GM12878 (cell line): Measurements from ENCODE around the gene HMGB2. TPM values are rescaled to one million over a fixed set of nuclear protein-coding genes. Genes with fewer than 3 reads are reported as not detected.

Experiments
- BMI1 ChIP-seq: fragments of 450-650 bp; IDR thresholded peaks from 2 replicates; pipeline ENCODE4 v1.6.1; 2016; ENCODE audit warnings: mild to moderate bottlenecking, moderate library complexity, borderline replicate concordance
- CBFB ChIP-seq: IDR thresholded peaks from 2 replicates; pipeline ENCODE4 v1.6.1; 2016; ENCODE audit warnings: antibody characterized with exemption, low read depth
- GABPA ChIP-seq: IDR thresholded peaks from 2 replicates; pipeline ENCODE4 v1.6.1; 2014; ENCODE audit warnings: antibody characterized with exemption, low read depth, mild to moderate bottlenecking, inconsistent platforms
- HCFC1 ChIP-seq: fragments of 150-350 bp; IDR thresholded peaks from 2 replicates; pipeline ENCODE4 v1.6.1; 2014; ENCODE audit warnings: low read length
- IKZF1 ChIP-seq: fragments of 450-650 bp; conservative IDR thresholded peaks from 2 replicates; pipeline ENCODE4 v1.6.1; 2017; ENCODE audit warnings: antibody characterized with exemption, mild to moderate bottlenecking
- IRF5 ChIP-seq: fragments of 450-650 bp; IDR thresholded peaks from 2 replicates; pipeline ENCODE4 v1.6.1; 2017; ENCODE audit warnings: borderline replicate concordance
- MXI1 ChIP-seq: fragments of 150-350 bp; IDR thresholded peaks from 2 replicates; pipeline ENCODE4 v1.6.1; 2011; ENCODE audit warnings: low read depth, mild to moderate bottlenecking, inconsistent platforms, low read length, improper control_type of control experiment
- NBN ChIP-seq: fragments of 450-650 bp; IDR thresholded peaks from 2 replicates; pipeline ENCODE4 v1.6.1; 2016
- NFIC ChIP-seq: IDR thresholded peaks from 2 replicates; pipeline ENCODE4 v1.6.1; 2012; ENCODE audit warnings: low read depth, mild to moderate bottlenecking, inconsistent platforms, low read length, moderate library complexity
- SIN3A ChIP-seq: IDR thresholded peaks from 2 replicates; pipeline ENCODE4 v1.6.1; 2012; ENCODE audit warnings: low read depth, low read length, improper control_type of control experiment
- SREBF1 ChIP-seq: IDR thresholded peaks from 2 replicates; pipeline ENCODE4 v1.6.1; 2012; ENCODE audit warnings: mild to moderate bottlenecking, low read length
- SUPT20H ChIP-seq: IDR thresholded peaks from 2 replicates; pipeline ENCODE4 v1.6.1; 2011; ENCODE audit warnings: low read depth, mild to moderate bottlenecking, low read length, moderate library complexity, borderline replicate concordance; ENCODE audit not compliant: control insufficient read depth
- TBL1XR1 ChIP-seq: IDR thresholded peaks from 2 replicates; pipeline ENCODE4 v1.6.1; 2012; ENCODE audit warnings: low read depth, low read length, improper control_type of control experiment
- USF1 ChIP-seq: IDR thresholded peaks from 2 replicates; pipeline ENCODE4 v1.6.1; 2011; ENCODE audit warnings: borderline replicate concordance, low read depth, mild to moderate bottlenecking, moderate library complexity, mixed read lengths, low read length; ENCODE audit not compliant: insufficient read depth; ENCODE audit errors: extremely low read length
- YBX1 ChIP-seq: fragments of 450-650 bp; IDR thresholded peaks from 2 replicates; pipeline ENCODE4 v1.6.1; 2016; ENCODE audit warnings: antibody characterized with exemption
- ZNF274 ChIP-seq: IDR thresholded peaks from one replicate; pipeline ENCODE4 v1.8.0; 2011; ENCODE audit not compliant: insufficient read length, insufficient read depth
- polyA plus RNA-seq, 11 experiments: library from polyadenylated mRNA; depleted of rRNA in 4 of 11; unstranded in 6 of 11; stranded (reverse) in 5 of 11; fragments of >200 nt; fragmentation: Nextera tagmentation in 4 of 11; fragmentation: Illumina TruSeq in 1 of 11; extraction: Ambion mirVana in 4 of 11; extraction: Trizol in 1 of 11; gene quantifications; 1 replicate in 1 of 11; 2 replicates in 10 of 11; pipeline versions ENCODE4 v1.2.1 to v1.2.3, GENCODE V29; 2011 to 2016; ENCODE audit warnings: inconsistent platforms in 2 of 11, missing spikeins in 2 of 11, low read depth in 1 of 11
- total RNA-seq, 4 experiments: library from RNA; depleted of rRNA in 3 of 4; stranded (reverse); fragments of >200 nt in 3 of 4; fragmentation: Illumina TruSeq in 1 of 4; extraction: Trizol in 1 of 4; gene quantifications; 2 replicates each; pipeline versions ENCODE4 v1.2.1 to v1.2.3, GENCODE V29; 2013 to 2021
- TF ChIP-seq, protein P1 (sequence below): fragments of 450-650 bp; IDR thresholded peaks from 2 replicates; pipeline ENCODE4 v1.6.1; 2017; ENCODE audit warnings: mild to moderate bottlenecking
- TF ChIP-seq, protein P2 (sequence below): IDR thresholded peaks from 2 replicates; pipeline ENCODE4 v1.6.1; 2011; ENCODE audit warnings: mild to moderate bottlenecking, low read depth, low read length, moderate library complexity; ENCODE audit not compliant: insufficient replicate concordance
- TF ChIP-seq, protein P3 (sequence below): IDR thresholded peaks from 2 replicates; pipeline ENCODE4 v1.6.1; 2012; ENCODE audit warnings: low read depth, low read length, improper control_type of control experiment
- TF ChIP-seq, protein P4 (sequence below): fragments of 450-650 bp; conservative IDR thresholded peaks from 2 replicates; pipeline ENCODE4 v1.6.1; 2017; ENCODE audit warnings: mild to moderate bottlenecking, moderate library complexity
- TF ChIP-seq, protein P5 (sequence below): IDR thresholded peaks from 2 replicates; pipeline ENCODE4 v1.6.1; 2012; ENCODE audit warnings: low read length, inconsistent platforms

HMGB2 gene
- total and polyA plus RNA-seq, 10 of the 15 experiments (the other 5 are each of a cell fraction or from before 2014, with no cell fraction given) = 260 to 961 (median 668) TPM

DNA sequence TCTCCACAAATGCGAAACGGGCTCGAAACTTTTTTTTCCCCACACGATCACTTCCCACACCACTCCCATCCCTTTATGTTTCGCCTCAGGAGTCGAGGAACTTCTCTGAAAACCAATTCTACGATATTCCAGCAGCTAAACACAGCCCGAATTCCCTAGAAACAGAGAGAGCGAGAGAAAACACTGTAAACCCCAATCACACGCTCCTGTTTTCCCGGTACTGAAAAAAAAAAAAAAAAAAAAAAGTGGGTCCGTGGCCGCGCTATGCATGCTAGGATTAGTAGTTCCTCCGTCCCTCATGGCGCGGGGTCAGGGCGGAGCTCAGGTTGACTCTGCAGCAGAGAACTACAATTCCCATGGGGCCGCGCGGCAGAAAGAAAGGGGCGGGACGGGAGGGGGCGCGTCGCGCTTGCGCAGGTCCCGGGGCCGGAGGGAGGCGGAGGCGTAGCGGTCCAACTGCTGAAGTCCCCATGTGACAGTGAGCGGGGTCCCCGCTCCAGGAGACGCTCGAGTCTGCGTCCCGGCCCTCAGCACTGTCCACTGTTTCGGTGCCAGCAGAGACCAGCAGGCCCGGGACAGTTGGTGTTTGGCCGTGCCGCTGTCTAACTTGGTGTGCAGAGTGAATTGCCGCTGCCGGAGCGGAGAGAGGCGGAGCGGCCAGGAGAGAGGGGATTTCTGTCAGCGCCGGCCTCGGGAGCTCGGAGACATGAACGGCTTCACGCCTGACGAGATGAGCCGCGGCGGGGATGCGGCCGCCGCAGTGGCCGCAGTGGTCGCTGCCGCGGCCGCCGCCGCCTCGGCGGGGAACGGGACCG is 36.5 kb upstream of the HMGB2 start, which contains the start of gene SAP30 (continued):
- TF ChIP-seq, protein P1, sequence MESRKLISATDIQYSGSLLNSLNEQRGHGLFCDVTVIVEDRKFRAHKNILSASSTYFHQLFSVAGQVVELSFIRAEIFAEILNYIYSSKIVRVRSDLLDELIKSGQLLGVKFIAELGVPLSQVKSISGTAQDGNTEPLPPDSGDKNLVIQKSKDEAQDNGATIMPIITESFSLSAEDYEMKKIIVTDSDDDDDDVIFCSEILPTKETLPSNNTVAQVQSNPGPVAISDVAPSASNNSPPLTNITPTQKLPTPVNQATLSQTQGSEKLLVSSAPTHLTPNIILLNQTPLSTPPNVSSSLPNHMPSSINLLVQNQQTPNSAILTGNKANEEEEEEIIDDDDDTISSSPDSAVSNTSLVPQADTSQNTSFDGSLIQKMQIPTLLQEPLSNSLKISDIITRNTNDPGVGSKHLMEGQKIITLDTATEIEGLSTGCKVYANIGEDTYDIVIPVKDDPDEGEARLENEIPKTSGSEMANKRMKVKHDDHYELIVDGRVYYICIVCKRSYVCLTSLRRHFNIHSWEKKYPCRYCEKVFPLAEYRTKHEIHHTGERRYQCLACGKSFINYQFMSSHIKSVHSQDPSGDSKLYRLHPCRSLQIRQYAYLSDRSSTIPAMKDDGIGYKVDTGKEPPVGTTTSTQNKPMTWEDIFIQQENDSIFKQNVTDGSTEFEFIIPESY = no peak
- TF ChIP-seq IRF5 = no peak
- no peak for TF ChIP-seq YBX1
- no peak for TF ChIP-seq GABPA
- peak; percentile 47; the same call in 1 of the 2 replicates for TF ChIP-seq NBN
- TF ChIP-seq, protein P2, sequence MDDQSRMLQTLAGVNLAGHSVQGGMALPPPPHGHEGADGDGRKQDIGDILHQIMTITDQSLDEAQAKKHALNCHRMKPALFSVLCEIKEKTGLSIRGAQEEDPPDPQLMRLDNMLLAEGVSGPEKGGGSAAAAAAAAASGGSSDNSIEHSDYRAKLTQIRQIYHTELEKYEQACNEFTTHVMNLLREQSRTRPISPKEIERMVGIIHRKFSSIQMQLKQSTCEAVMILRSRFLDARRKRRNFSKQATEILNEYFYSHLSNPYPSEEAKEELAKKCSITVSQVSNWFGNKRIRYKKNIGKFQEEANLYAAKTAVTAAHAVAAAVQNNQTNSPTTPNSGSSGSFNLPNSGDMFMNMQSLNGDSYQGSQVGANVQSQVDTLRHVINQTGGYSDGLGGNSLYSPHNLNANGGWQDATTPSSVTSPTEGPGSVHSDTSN = no peak
- peak; percentile 88; the same call in 1 of the 2 replicates for TF ChIP-seq SIN3A
- TF ChIP-seq, protein P3, sequence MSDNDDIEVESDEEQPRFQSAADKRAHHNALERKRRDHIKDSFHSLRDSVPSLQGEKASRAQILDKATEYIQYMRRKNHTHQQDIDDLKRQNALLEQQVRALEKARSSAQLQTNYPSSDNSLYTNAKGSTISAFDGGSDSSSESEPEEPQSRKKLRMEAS = peak; percentile 94
- TF ChIP-seq CBFB = peak; percentile 55; the same call in 1 of the 2 replicates
- no peak for TF ChIP-seq ZNF274
- peak; percentile 72 for TF ChIP-seq IKZF1
- TF ChIP-seq BMI1 = no peak
- peak; percentile 97 for TF ChIP-seq MXI1
- TF ChIP-seq, protein P4, sequence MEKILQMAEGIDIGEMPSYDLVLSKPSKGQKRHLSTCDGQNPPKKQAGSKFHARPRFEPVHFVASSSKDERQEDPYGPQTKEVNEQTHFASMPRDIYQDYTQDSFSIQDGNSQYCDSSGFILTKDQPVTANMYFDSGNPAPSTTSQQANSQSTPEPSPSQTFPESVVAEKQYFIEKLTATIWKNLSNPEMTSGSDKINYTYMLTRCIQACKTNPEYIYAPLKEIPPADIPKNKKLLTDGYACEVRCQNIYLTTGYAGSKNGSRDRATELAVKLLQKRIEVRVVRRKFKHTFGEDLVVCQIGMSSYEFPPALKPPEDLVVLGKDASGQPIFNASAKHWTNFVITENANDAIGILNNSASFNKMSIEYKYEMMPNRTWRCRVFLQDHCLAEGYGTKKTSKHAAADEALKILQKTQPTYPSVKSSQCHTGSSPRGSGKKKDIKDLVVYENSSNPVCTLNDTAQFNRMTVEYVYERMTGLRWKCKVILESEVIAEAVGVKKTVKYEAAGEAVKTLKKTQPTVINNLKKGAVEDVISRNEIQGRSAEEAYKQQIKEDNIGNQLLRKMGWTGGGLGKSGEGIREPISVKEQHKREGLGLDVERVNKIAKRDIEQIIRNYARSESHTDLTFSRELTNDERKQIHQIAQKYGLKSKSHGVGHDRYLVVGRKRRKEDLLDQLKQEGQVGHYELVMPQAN = peak; percentile 96
- no peak for TF ChIP-seq NFIC
- TF ChIP-seq, protein P5, sequence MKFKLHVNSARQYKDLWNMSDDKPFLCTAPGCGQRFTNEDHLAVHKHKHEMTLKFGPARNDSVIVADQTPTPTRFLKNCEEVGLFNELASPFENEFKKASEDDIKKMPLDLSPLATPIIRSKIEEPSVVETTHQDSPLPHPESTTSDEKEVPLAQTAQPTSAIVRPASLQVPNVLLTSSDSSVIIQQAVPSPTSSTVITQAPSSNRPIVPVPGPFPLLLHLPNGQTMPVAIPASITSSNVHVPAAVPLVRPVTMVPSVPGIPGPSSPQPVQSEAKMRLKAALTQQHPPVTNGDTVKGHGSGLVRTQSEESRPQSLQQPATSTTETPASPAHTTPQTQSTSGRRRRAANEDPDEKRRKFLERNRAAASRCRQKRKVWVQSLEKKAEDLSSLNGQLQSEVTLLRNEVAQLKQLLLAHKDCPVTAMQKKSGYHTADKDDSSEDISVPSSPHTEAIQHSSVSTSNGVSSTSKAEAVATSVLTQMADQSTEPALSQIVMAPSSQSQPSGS = no peak
- peak; percentile 79 for TF ChIP-seq USF1
- TF ChIP-seq TBL1XR1 = peak; percentile 73; the same call in 1 of the 2 replicates
- TF ChIP-seq SUPT20H = no peak
- peak; percentile 85 for TF ChIP-seq SREBF1
- peak; percentile 91 for TF ChIP-seq HCFC1
